ENCODE results near the gene DELE1. TPM values are rescaled to one million over a fixed set of nuclear protein-coding genes. Genes with fewer than 3 reads are reported as not detected.
"Not testable (repeated sequence)": the region's sequence is repeated elsewhere in the genome, so short reads cannot be mapped to it uniquely, and the experiment has no call there.

DELE1 gene
- total RNA-seq, 1 experiment from 2014 or later: 67.6 TPM

GRCh38 chr5:141919218-141920119, 4.2 kb upstream of the DELE1 start:
- Mint-ChIP-seq H3K4me1 (ENCODE audit: low read depth, unreplicated experiment) (peaks cover 14% of the 10 kb centered on the region), H3K27me3 (ENCODE audit: insufficient read depth, unreplicated experiment) (no peaks in the 10 kb centered on the region), H3K36me3 (ENCODE audit: insufficient read depth, unreplicated experiment) (peaks cover 11% of the 10 kb centered on the region), H3K9me3 (ENCODE audit: unreplicated experiment) (no peaks in the 10 kb centered on the region), H3K4me3 (ENCODE audit: unreplicated experiment) (no peak overlapping the region), H3K27ac (ENCODE audit: unreplicated experiment) (no peak overlapping the region)
- Histone ChIP-seq H3K27me3 (replicated peaks; ENCODE audit: control insufficient read depth, insufficient read depth, low read length) (no peaks in the 10 kb centered on the region), H3K9me3 (no peaks in the 10 kb centered on the region), H3K4me1 (peaks cover 16% of the 10 kb centered on the region), H3K4me3 (ENCODE audit: low read depth, low read length) (no peak overlapping the region), H3K36me3 (ENCODE audit: control insufficient read depth, insufficient read depth, low read length) (no peaks in the 10 kb centered on the region)
- DNase-seq: peak; percentile 35 to 67
- ChIA-PET CTCF (no interaction called here), POLR2A (no interaction called here)
- TF ChIP-seq CTCF (IDR thresholded peaks at IDR 0.05; ENCODE audit: insufficient read depth in 1 of 2, low read depth in 1 of 2, low read length in 1 of 2, severe bottlenecking in 1 of 2, unreplicated experiment in 1 of 2): no peak
- intact Hi-C loops (cut with micrococcal nuclease; ENCODE audit: unreplicated experiment): no loop called here
- no TSS peak for BruUV-seq (replicated peaks)

- POLR2A ChIA-PET: no interaction called here
- Histone ChIP-seq H3K4me1 (peaks cover 17% of the 10 kb centered on the region), H3K27me3 (replicated peaks; ENCODE audit: control insufficient read depth, insufficient read depth, low read length) (no peaks in the 10 kb centered on the region), H3K36me3 (ENCODE audit: control insufficient read depth, insufficient read depth, low read length) (no peaks in the 10 kb centered on the region; the same call in 1 of the 2 replicates), H3K9me3 (no peaks in the 10 kb centered on the region), H3K4me3 (ENCODE audit: low read depth, low read length) (no peak overlapping the region)
- intact Hi-C loops (cut with micrococcal nuclease; ENCODE audit: unreplicated experiment): no loop called here
- CTCF ChIA-PET: no interaction called here
- Mint-ChIP-seq H3K27ac (ENCODE audit: unreplicated experiment) (no peak overlapping the region), H3K9me3 (ENCODE audit: unreplicated experiment) (no peaks in the 10 kb centered on the region), H3K4me3 (ENCODE audit: unreplicated experiment) (no peak overlapping the region), H3K36me3 (ENCODE audit: insufficient read depth, unreplicated experiment) (peaks cover 11% of the 10 kb centered on the region), H3K27me3 (ENCODE audit: insufficient read depth, unreplicated experiment) (no peaks in the 10 kb centered on the region), H3K4me1 (ENCODE audit: low read depth, unreplicated experiment) (peaks cover 14% of the 10 kb centered on the region)
- DNase-seq: no peak
- no TSS peak for BruUV-seq (replicated peaks)
- no peak for TF ChIP-seq CTCF (IDR thresholded peaks at IDR 0.05; ENCODE audit: insufficient read depth in 1 of 2, low read depth in 1 of 2, low read length in 1 of 2, severe bottlenecking in 1 of 2, unreplicated experiment in 1 of 2)
These were observed 2.9 kb upstream of the DELE1 start for GRCh38 chr5:141920771-141921170.

GRCh38 chr5:141922827-141923447, 734 bp upstream of the DELE1 start:
- H3K4me3 Mint-ChIP-seq (ENCODE audit: unreplicated experiment): peak overlapping the region; percentile 81
- peaks cover 30% of the 10 kb centered on the region for H3K36me3 Mint-ChIP-seq (ENCODE audit: insufficient read depth, unreplicated experiment)

More at GRCh38 chr5:141922827-141923447, 734 bp upstream of the DELE1 start:
- DNase-seq; H3K27me3 ChIP-seq (replicated peaks; ENCODE audit: control insufficient read depth, insufficient read depth, low read length); H3K27me3 Mint-ChIP-seq (ENCODE audit: insufficient read depth, unreplicated experiment); intact Hi-C loops (cut with micrococcal nuclease; ENCODE audit: unreplicated experiment); H3K9me3 ChIP-seq; H3K9me3 Mint-ChIP-seq (ENCODE audit: unreplicated experiment); BruUV-seq (replicated peaks); H3K36me3 ChIP-seq (ENCODE audit: control insufficient read depth, insufficient read depth, low read length): not testable (repeated sequence)
- Histone ChIP-seq H3K4me3 (ENCODE audit: low read depth, low read length) (peak overlapping the region; percentile 51), H3K4me1 (peaks cover 17% of the 10 kb centered on the region)
- ChIA-PET CTCF (interaction anchor here (0.9 to 2.3 kb wide), 6 partner anchors 9 to 359 kb away, joined by 3 to 22 read pairs (median 6); partner anchors contain the start of genes PCDH1 and RNF14), POLR2A (interaction anchor here (0.6 to 2.0 kb wide), 8 partner anchors 9 to 1760 kb away, joined by 3 to 17 read pairs (median 4); partner anchors contain the start of gene RNF14)
- peak overlapping the region; percentile 96 for H3K27ac Mint-ChIP-seq (ENCODE audit: unreplicated experiment)
- H3K4me1 Mint-ChIP-seq (ENCODE audit: low read depth, unreplicated experiment): peaks cover 14% of the 10 kb centered on the region
